ENCODE data around the gene LSM2.

Gene LSM2

DNA sequence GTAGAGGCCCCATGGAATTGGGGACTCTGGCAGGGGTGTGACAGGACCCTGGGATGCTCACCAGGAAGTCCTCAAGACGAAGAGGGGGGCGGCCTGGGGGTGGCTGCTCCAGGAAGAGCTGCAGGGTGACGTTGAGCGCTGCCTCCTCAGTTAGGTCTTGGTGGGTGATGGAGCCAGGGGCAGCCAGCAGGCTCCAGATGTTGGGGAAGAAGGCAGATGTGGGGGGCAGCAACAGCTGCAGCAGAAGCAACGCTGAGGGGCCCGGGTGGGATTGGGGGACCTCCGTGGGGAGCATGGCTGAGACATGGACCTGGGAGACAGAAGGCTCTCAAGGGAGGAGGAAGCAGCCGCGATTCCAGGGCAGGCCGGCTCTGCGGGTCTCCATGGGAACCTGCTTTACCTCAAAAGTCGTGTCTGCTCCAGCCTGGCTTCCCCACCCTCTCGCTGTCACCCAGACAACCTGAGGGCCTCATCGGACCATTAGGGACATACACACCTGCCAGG, 30.2 kb downstream of the LSM2 start:
- no peak for DNase-seq

DNA sequence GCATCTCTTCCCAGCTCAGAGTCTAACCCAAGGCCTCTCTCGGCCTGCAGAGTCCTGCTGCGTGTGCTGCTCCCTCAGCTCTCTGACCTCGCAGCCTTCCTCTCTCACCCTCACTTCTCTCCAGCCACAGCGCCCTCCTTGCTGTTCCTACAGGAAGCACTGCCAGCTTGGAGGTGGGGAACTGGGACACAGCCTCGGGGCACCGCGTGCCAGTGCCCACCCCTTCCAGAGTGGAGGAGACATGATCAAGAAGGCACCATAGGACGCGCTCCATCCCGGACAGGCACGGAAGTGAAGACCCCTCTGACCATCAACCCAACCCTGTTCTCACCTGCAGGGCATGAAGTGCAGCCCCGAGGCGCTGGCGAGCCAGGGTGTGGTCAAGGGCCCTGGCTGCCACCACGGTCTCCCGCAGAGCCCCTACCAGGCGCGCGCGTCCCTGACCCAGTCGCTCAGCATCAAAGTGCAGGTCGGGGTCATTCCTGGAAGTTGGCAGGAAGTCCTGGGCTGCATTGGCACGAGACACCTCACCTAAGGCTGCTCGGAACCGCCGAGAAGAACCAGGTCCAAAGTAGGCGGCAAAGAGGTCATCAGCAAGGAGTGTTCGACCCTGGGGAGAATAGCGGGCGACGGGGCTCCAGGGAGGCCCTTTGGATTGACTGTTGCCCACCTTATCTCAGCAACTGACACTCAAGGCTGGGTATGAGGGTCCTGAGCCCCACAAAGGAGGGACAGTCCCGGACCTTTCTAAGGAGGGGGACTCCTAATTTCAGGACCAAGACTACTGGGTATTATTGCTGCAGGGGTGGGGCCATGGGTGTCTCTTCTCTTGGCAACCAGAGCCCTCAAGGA, 30.9 kb downstream of the LSM2 start:
- no peak for DNase-seq

DNA sequence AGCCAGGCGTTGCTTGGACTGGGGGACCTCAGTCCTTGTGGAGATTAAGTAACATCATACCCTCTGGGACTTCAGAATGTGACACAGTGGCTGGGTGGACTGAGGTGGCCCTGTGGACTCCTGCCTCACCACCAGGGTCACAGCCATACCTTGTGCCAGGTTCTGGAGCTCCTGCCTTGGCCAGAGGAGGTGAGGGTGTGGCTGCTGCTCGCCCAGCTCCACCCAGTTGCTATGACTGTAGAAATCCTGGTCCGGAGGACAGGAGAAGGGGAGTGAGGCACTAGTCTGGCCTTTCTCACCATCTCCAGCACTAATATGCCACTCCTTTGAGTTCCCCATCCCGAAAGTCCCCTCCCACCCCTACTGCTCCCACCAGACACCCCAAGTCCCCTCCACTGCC, 31.6 kb downstream of the LSM2 start:
- DNase-seq: no peak

DNA sequence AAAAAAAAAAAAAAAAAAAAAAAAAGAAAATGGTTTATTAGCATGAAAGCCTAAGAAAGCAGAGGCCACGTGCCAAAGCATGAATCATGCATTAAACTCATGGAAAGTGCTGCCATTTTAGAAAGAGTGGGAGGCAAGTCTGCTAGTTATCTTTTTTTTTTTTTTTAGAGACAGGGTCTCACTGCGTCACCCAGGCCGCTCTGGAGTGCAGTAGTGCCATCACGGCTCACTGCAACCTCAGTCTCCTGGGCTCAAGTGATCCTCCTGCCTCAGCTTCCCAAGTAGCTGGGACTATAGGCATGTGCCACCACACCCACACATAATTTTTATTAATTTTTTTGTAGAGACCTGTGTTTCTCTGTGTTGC, 34.8 kb downstream of the LSM2 start:
- no peak for DNase-seq

DNA sequence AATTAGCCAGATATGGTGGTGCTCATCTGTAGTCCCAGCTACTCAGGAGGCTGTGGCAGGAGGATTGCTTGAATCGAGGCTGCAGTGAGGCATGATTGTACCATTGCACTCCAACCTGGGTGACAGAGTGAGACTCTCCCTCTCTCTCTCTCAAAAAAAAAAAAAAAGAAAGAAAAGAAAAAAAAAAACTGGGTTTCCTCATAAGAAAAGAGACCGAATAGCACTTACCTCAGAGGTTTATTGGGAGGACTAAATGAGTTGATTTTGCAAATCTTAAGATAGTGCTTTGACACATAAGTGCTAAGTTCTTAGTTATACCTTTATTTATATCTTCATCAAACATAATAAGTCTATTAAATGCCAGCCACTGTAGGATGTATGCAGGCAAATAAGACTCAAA, 35.9 kb downstream of the LSM2 start:
- DNase-seq: no peak

DNA sequence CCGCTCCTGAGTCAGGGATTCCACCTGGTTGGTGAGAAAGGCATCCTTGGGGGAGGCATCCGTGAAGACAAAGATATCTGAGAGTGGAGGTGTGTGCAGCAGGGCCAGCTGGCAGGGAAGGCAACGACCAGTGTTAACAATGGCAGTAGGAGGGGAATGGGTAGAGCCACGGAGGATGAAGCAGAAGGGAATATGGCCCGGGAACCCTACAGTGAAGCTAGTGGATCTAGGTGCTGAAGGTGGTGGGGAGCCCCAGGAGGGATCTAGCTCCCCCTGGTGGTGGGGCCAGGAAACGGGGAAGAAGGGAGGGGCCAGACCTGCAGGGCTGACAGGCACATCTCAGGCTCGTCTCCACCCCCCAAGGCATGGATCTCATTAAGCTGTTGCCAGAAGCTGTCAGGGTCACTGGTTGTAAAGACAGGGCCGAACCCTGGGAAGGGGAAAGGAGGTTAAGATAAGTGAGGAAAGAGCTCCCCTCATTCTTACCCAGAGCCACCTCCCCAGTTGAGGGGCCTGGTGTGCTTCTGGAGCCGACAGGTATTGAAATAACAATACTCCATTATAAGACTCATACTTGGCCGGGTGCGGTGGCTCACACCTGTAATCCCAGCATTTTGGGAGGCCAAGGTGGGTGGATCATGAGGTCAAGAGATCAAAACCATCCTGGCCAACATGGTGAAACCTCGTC, 36.9 kb downstream of the LSM2 start:
- no peak for DNase-seq

DNA sequence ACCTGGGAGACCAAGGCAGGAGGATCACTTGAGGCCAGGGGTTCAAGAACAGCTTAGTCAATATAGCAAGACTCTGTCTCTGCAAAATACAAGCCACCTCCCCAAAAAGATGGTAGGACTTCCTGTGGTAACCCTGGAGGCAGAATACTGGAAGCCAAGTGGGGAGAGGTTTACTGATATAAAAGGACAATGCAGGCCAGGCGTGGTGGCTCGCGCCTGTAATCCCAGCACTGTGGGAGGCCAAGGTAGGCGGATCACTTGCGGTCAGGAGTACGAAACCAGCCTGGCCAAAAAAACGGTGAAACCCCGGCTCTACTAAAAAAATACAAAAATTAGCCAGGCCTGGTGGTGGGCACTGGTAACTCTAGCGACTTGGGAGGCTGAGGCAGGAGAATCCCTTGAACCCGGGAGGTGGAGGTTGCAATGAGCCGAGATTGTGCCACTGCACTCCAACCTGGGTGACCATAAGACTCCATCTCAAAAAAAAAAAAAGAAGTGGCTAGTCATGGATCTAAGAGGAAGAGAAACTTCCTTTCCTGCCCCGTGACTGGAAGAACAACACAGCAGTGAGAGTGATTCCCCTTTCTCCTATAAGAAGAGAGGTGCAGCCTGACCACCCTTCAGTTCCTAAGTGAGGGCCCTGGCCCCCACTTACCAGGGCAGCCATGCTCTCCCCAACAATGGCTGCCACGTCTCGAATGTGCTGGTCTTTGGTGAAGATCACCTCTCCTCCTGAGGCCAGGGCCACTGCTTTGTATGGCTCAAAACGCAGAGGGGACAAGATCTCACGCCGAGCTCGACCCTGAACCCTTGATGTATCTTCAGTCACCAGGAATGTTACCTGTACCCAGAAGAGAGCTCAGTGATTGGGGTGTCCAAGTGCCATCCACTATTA, 38.2 kb downstream of the LSM2 start:
- no peak for DNase-seq

DNA sequence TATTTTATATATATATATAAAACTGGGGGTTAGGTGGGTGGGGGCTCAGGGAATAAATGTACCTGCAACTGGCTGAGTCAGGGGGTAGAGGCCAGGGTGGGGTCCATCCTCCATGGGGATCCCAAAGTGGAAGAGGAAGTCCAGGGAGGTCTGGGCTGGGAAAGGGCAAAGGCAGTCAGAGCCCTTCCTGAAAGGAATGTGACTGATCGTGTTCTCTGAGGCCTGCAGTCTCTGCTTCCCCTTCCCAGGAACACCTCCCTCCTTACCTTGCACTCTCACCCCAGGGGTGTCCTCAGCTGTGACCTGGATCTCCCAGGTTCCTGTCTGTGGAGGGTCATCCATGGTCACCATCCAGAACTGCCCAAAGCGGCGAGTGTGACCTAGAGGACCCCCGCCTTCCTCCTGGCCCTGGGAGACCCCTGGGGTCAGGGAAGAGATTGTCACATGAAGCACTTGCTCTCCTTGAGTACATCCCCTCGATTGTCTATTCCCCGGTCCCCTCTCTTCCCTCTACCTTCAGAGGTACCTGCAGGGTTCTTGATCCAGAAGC, 39.6 kb downstream of the LSM2 start:
- no peak for DNase-seq

DNA sequence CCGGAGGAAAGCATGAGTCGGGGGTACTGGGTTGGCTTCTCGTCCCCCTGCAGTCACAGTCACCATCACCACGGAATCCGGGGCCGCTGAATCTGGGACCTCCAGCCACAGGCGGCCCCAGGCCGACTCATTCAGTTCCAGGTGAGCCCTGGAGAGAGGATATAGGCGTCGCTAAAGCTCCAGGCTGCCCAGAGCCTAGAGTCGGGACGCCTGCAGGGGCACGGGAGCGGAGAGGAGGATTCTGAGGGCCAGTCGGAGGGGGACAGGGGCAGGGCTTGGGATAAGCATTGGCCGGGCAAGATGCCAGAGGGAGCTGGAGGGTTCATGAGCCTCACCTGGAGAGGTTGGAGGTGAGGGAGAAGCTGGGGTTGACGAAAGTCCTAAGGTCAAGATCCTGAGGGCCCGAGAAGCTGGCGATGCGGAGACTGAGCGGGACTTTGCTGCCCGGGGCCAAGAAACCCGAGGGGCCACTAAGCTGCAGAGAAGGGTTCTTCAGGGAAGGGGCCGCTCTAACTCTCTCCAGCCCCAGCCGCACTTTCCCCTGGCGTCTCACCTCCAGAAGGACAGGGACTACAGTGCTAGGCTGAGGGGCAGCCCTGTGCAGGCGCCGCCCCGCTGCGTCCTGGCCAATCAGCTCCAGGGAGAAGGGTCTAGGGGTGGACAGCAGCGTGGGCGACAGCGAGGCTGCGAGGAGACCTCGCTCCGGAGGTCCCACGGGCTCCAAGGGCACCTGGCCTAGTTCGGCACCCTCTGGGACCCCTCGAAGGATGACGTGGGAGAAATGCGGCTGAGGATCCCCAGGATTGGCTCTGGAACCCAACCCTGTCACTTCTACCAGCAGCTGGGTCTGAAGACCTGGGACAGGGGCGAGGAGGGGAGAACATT, 40.6 kb downstream of the LSM2 start:
- no peak for DNase-seq

DNA sequence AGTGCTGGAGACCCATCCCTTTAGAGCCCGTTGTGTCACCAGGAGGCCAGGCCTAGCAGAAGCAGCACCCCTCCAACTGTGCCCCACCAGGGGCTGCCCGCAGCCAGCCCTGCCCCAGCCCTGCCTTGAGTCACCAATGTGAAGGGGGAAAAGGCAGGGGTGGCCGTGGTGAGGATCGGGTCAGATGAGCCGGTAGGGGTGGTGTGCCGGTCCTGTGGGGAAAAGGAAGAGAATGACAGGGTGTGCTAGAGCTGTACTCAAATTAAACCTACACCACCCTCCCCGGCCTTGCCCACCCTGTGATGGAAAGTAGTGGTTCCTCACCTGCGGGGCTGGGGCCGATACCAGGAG, 41.2 kb downstream of the LSM2 start:
- DNase-seq: no peak

DNA sequence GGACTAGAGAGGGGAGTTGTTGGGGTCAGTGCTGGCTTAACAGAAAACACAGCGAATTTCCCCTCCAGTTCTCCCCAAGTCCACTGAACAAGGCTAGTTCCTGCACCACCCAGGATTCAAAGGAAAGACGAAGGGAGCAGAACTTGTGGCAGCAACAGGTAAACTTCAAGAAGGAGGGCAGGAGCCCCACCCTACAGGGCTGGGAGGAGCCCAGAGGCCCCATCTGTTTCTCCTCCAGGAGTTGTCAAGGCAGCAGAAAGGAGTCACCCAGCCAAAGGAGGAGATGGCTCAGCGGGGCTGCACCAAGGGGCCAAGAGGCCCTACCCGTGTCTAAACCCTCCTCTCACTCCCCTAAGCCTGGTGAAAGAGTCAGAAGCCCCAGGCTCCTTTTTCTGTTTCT, 42.6 kb downstream of the LSM2 start:
- no peak for DNase-seq

DNA sequence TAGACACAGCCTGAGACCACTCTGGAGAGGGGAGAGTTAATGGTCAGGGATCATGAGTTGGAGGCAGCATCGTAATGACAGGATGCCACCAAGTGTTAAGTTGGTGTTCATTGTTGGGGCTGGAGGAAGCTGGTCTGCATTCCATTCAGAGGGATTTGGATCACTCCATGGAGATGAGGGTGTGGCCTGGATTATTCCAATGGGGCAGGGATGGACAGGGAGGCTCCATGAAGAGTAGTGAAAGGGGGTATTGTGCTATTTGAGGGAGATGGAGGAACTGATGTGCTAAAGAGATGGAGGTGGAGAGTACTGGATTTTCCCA, 43.2 kb downstream of the LSM2 start:
- no peak for DNase-seq

DNA sequence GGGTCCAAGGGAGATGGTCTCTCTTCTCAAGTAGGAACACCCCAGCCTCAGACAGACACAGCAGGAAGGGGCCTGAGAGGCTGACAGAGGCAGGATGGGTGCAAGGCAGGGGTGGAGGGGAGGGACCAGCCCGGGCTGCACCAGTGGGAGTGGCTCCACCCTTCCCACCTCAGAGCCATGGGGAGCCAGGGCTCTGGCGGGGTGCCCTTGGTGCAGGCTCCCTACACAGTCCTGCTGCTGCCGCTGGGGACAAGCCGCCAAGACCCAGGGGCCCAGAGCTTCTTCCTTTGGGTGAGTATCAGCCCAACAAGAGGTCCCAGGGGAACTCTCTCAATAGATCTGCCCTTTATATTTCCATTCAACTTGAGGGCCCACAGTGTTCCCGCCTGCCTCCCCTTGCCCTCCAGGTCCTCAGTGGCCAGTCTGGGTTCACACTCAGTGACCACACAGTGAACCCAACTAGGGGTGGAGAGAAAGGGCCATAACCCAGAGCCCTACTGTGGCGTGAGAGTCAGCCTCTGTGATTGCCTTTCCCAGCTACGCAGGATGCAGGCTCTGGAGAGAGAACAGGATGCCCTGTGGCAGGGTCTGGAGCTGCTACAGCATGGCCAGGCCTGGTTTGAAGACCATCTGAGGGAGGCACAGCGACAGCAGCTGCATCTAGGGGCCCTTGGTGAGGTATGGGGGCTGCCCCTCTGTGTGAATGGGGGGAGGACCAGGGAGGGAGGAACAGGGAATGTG, 43.7 kb downstream of the LSM2 start:
- no peak for DNase-seq

DNA sequence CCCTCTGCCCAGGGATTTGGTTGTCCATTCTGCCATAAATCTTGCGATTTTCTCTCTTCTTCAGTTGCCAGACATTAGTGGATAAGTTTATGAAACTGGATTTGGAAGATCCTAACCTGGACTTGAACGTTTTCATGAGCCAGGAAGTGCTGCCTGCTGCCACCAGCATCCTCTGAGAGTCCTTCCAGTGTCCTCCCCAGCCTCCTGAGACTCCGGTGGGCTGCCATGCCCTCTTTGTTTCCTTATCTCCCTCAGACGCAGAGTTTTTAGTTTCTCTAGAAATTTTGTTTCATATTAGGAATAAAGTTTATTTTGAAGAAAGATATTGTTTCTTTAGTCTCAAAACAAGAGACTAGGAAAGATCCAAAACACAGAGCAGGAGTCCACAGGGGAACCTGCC, 44.4 kb downstream of the LSM2 start, which contains the start of gene SAPCD1:
TSS of gene SAPCD1 (plus strand) at position 301 of the 400 bp plus-strand sequence. CDS start 399 bp downstream, outside the sequence.
- no peak for DNase-seq

DNA sequence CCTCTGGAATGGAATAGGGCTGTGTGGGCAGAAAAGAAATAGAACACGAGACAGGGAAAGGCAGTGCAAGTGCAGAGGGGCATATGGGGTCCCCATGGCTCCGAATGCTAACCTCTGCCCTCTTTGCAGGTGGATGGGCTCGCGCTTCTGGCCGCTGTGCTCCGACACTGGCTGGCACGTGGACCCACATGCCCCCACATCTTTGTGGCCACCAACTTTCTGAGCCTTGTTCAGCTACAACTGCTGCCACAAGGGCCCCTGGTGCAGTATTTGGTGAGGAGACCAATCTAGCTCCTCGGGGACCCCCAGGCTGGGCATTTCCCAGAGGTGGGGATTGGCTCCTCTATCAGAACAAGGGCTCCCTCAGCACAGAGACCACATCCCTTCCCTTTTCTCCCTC, 45.4 kb downstream of the LSM2 start:
- no peak for DNase-seq

DNA sequence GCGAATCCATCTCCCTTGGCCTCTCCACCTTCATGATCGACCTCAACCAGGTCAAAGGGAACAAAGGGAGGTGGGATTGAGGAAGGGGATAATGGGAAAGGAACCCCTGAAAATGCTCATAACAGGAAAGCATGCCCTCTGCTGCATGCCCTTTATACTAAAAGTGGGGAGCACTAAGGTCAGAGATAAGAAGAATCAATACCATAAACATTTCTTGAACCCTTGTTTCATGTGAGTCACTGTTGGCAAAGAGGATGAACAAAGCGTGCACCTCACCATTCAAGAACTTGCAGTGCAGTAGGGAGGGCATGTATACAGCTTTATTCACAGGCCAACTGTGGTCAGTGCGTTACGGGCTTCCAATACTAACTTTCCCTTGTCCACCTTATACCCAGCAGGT, 46.0 kb downstream of the LSM2 start:
- DNase-seq: no peak

DNA sequence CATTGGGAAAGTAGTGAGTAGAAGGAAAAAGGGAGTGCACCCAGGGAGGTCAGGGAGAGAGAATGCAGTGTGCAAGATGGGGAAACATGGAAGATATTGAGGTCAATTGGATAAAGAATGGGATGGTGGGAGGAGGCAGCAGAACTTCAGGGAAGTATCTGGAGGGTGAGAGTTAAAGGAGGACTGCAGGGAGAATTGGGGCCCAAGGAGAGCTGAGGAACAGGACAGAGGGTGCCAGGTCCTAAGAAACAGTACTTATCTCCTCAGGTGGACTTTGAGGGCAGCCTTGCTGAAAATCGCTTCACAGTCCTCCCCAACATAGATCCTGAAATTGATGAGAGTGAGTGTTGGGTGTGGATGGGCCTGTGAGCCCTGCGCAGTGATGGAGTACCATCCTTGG, 48.5 kb downstream of the LSM2 start:
- no peak for DNase-seq

DNA sequence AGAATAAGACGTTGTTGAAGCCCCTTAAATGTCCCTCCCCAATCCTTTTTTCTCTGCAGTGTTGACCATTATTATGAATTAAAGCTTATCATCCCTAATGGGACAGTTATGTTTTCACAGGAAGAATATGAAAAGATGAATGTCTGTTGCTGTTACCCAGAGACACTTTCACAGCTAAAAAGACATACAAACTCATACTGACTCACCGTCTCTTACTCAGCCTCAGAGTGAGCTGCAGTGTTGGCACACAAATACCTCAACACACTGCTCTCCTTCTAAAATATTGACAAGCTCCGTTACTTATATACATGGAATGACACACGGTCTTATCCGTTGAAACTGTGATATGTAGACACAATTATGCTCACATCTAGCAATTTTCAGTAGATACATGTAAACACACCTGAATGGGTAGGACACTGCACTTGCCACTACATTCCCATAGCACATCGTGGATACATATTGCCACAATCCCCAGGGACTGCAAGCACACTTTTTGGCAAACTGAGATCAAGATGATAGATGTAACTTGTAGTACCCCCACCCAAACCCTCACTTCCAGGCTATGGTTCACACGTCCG, 53.9 kb downstream of the LSM2 start:
- DNase-seq: no peak

DNA sequence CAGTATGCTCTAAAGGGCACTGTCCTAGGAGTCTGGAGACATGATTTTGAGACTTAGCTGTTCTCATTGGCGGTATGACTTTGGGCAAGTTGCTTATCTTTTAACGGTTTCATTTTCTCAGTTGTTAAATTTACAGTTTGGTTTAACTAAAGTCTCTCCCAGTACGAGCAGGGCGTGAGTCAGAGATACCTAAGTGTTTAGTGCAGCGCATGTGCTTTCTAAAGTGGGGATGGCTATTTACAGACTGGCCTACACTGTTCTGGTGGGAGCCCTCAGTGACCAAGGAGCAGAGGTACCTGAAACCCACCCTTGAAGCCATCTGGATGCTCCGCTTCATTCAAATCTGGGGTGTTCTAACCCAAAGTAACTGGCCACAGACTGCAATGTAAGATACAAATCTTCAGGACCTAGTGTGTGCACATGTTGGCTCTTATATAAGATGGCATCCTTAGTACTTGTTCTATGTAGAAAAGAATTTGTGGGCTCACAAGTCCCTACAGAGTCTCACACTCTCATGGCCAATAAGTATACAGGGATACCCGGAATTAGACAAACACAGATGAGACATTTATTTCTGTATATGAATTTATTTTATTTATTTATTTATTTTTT, 56.2 kb downstream of the LSM2 start:
- DNase-seq: no peak

DNA sequence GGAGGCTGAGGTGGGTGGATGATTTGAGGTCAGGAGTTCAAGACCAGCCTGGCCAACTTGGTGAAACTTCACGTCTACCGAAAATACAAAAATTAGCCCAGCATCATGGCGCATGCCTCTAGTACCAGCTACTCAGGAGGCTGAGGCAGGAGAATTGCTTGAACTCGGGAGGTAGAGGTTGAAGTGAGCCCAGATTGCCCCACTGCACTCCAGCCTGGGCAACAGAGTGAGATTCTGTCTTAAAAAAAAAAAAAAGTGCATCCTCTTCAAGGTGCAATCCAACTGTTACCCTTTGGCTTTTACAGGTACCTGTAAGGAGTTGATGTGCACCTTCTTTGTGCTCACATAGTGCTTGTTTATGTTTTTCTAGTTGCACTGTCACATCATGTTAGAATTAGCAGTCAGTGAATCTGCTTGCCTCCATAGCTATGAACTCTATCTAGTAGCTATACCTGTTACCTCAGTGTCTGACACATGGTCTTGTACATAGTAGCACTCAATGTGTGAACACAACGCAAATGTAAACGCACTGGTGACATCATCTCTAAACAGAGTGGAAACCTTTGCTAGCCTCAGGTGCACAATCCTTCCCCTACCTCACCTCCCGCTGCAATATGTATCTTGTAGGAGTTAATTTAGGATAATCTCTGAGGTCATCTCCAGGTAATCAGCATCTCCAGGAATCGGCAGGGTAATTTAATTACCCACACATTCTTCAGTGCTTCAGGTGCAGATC, 57.3 kb downstream of the LSM2 start:
- DNase-seq: no peak
